Breast epithelium (tissue), 3 donors: ENCODE results near the gene GPC2.

Experiments
- POLR2A ChIP-seq: fragments of 450-650 bp; IDR thresholded peaks from one replicate; pipeline ENCODE4 v1.6.1; 2016; ENCODE audit warnings: antibody characterized with exemption, mild to moderate bottlenecking, moderate library complexity
- TF ChIP-seq, protein P1 (sequence below), 3 donors: fragments of 450-650 bp; IDR thresholded peaks; one replicate each; pipeline ENCODE4 v1.5.1; 2016 to 2017; ENCODE audit warnings: antibody characterized with exemption in 3 of 3, mild to moderate bottlenecking in 3 of 3, moderate library complexity in 3 of 3

DNA sequence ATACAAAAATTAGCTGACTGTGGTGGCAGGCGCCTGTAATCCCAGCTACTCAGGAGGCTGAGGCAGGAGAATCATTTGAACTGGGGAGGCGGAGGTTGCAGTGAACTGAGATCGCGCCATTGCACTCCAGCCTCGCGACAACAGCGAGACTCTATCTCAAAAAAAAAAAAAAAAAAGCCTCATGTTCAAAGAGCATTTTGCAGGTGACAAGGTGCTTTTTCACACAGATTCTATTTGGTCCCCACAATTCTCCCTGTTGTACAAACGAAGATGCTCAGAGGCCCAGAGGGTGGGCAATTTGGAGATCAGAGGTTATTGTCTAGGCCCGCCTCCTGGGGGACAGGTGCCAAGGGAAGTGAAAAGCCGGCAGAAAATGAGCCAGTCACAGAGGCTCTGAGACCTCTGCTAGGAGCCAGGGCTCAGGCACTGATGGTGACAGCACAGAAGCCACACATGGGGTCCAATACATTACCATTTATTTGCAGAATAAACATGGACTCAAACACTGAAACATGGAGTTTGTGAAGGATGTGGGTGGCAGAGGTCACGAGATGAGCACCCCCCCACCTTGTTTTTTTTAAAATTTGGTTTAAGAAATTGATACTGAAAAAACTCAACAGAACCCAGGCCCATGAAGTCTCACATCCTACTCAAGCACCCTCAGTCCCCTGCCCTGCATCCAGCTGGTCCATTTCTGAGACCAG is 7.9 kb downstream of the GPC2 start:
- TF ChIP-seq, protein P1, sequence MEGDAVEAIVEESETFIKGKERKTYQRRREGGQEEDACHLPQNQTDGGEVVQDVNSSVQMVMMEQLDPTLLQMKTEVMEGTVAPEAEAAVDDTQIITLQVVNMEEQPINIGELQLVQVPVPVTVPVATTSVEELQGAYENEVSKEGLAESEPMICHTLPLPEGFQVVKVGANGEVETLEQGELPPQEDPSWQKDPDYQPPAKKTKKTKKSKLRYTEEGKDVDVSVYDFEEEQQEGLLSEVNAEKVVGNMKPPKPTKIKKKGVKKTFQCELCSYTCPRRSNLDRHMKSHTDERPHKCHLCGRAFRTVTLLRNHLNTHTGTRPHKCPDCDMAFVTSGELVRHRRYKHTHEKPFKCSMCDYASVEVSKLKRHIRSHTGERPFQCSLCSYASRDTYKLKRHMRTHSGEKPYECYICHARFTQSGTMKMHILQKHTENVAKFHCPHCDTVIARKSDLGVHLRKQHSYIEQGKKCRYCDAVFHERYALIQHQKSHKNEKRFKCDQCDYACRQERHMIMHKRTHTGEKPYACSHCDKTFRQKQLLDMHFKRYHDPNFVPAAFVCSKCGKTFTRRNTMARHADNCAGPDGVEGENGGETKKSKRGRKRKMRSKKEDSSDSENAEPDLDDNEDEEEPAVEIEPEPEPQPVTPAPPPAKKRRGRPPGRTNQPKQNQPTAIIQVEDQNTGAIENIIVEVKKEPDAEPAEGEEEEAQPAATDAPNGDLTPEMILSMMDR (IDR thresholded peaks at IDR 0.05): no peak
- no peak for TF ChIP-seq POLR2A
